Epithelial cell of proximal tubule (primary cell): ENCODE results near the gene ETNK1. TPM values are rescaled to one million over a fixed set of nuclear protein-coding genes. Genes with fewer than 3 reads are reported as not detected.

Source experiments
- DNase-seq: peaks from one replicate; pipeline ENCODE4 v3.0.0-alpha.2; 2011; ENCODE audit warnings: low read depth
- H3K4me3 ChIP-seq: 2 replicates; pipeline ENCODE4 v1.5.1; 2011; ENCODE audit warnings: low read depth, mild to moderate bottlenecking, low read length
- CTCF ChIP-seq: conservative IDR thresholded peaks from 2 replicates; pipeline ENCODE4 v1.5.1; 2012; ENCODE audit warnings: low read depth, mild to moderate bottlenecking, low read length
- total RNA-seq: library from RNA; depleted of rRNA; stranded (reverse); fragments of >200 nt; gene quantifications from 2 replicates; pipeline ENCODE4 v1.2.3, GENCODE V29; 2015

The ETNK1 gene
- total RNA-seq, 1 donor from 2014 or later: 24.4 TPM

GRCh38 chr12:22719745-22720144 lies 94.8 kb downstream of the ETNK1 start:
- no peak for DNase-seq
- no peak for TF ChIP-seq CTCF
- no peak overlapping the region for H3K4me3 ChIP-seq

- DNase-seq: no peak
- H3K4me3 ChIP-seq: no peak overlapping the region
- no peak for TF ChIP-seq CTCF
These were observed 97.1 kb downstream of the ETNK1 start for GRCh38 chr12:22722081-22722480.

GRCh38 chr12:22722779-22723178 lies 97.8 kb downstream of the ETNK1 start:
- TF ChIP-seq CTCF: no peak
- no peak for DNase-seq
- H3K4me3 ChIP-seq: no peak overlapping the region

GRCh38 chr12:22728987-22729386 lies 104.0 kb downstream of the ETNK1 start:
- TF ChIP-seq CTCF: no peak
- peak; percentile 19 for DNase-seq
- H3K4me3 ChIP-seq: no peak overlapping the region

- TF ChIP-seq CTCF: no peak
- H3K4me3 ChIP-seq: peak overlapping the region; percentile 39
- DNase-seq: peak; percentile 36
These were observed 104.5 kb downstream of the ETNK1 start for GRCh38 chr12:22729431-22729956.

- H3K4me3 ChIP-seq: peak overlapping the region; percentile 39
- TF ChIP-seq CTCF: no peak
- DNase-seq: peak; percentile 94
These were observed 105.0 kb downstream of the ETNK1 start for GRCh38 chr12:22729957-22730443.

- TF ChIP-seq CTCF: no peak
- DNase-seq: peak; percentile 13
- H3K4me3 ChIP-seq: no peak overlapping the region
These were observed 106.3 kb downstream of the ETNK1 start for GRCh38 chr12:22731236-22731635.
